Trophoblast cell (in vitro differentiated cells and primary cell): Measurements from ENCODE around the gene IL17RB.
A peak's percentile ranks its signal among the peaks of the same experiment; 100 is the strongest.

ENCODE experiments used
- DNase-seq, 2 donors: peaks; one replicate each; pipeline ENCODE4 v3.0.0-alpha.2; 2016
- H2AFZ ChIP-seq: 2 replicates; pipeline ENCODE4 v1.6.1; 2013; ENCODE audit warnings: low read length, moderate library complexity, mild to moderate bottlenecking; ENCODE audit not compliant: insufficient read depth, poor library complexity
- H2AK5ac ChIP-seq: 2 replicates; pipeline ENCODE4 v1.6.1; 2013; ENCODE audit warnings: mild to moderate bottlenecking, low read length
- H2BK120ac ChIP-seq: 2 replicates; pipeline ENCODE4 v1.6.1; 2013; ENCODE audit warnings: low read length, mild to moderate bottlenecking, moderate library complexity; ENCODE audit not compliant: insufficient read depth, poor library complexity
- H2BK12ac ChIP-seq: 2 replicates; pipeline ENCODE4 v1.6.1; 2013; ENCODE audit warnings: mild to moderate bottlenecking, low read length, moderate library complexity
- H2BK5ac ChIP-seq: 2 replicates; pipeline ENCODE4 v1.6.1; 2013; ENCODE audit warnings: low read length, low read depth, moderate library complexity, mild to moderate bottlenecking; ENCODE audit not compliant: poor library complexity
- H3K14ac ChIP-seq: 2 replicates; pipeline ENCODE4 v1.6.1; 2013; ENCODE audit warnings: mild to moderate bottlenecking, low read length
- H3K18ac ChIP-seq: 2 replicates; pipeline ENCODE4 v1.6.1; 2013; ENCODE audit warnings: mild to moderate bottlenecking, low read length
- H3K23ac ChIP-seq: 2 replicates; pipeline ENCODE4 v1.6.1; 2013; ENCODE audit warnings: low read length
- H3K27ac ChIP-seq: 2 replicates; pipeline ENCODE4 v1.5.1; 2013; ENCODE audit warnings: low read depth, mild to moderate bottlenecking, inconsistent platforms, low read length, moderate library complexity
- H3K27me3 ChIP-seq: 2 replicates; pipeline ENCODE4 v1.6.1; 2013; ENCODE audit warnings: inconsistent platforms, mild to moderate bottlenecking, low read length, moderate library complexity; ENCODE audit not compliant: insufficient read depth
- H3K36me3 ChIP-seq, 2 experiments: 1 replicate in 1 of 2; 2 replicates in 1 of 2; pipeline ENCODE4 v1.6.1; 2013; ENCODE audit warnings: low read length in 2 of 2, mild to moderate bottlenecking in 2 of 2, moderate library complexity in 1 of 2; ENCODE audit not compliant: insufficient read depth in 2 of 2, control insufficient read depth in 1 of 2
- H3K4ac ChIP-seq: 2 replicates; pipeline ENCODE4 v1.6.1; 2013; ENCODE audit warnings: low read depth, mild to moderate bottlenecking, low read length, moderate library complexity
- H3K4me1 ChIP-seq, 2 experiments: 1 replicate in 1 of 2; 2 replicates in 1 of 2; pipeline ENCODE4 v1.6.1; 2013; ENCODE audit warnings: low read length in 2 of 2, mild to moderate bottlenecking in 2 of 2, moderate library complexity in 1 of 2; ENCODE audit not compliant: insufficient read depth in 2 of 2, control insufficient read depth in 1 of 2
- H3K4me2 ChIP-seq: 2 replicates; pipeline ENCODE4 v1.6.1; 2013; ENCODE audit warnings: inconsistent platforms, mild to moderate bottlenecking, low read length, moderate library complexity
- H3K4me3 ChIP-seq: 2 replicates; pipeline ENCODE4 v1.5.1; 2013; ENCODE audit warnings: mild to moderate bottlenecking, low read depth, low read length, inconsistent platforms
- H3K79me1 ChIP-seq: one replicate; pipeline ENCODE4 v1.6.1; 2013; ENCODE audit warnings: low read length
- H3K79me2 ChIP-seq: 2 replicates; pipeline ENCODE4 v1.6.1; 2013; ENCODE audit warnings: low read length, mild to moderate bottlenecking; ENCODE audit not compliant: control insufficient read depth, insufficient read depth, poor library complexity
- H3K9ac ChIP-seq: 2 replicates; pipeline ENCODE4 v1.6.1; 2013; ENCODE audit warnings: mild to moderate bottlenecking, low read length
- H3K9me3 ChIP-seq: 2 replicates; pipeline ENCODE4 v1.6.1; 2013; ENCODE audit warnings: low read depth, mild to moderate bottlenecking, control low read depth, inconsistent platforms, low read length; ENCODE audit not compliant: insufficient read depth
- H4K12ac ChIP-seq: 2 replicates; pipeline ENCODE4 v1.6.1; 2013; ENCODE audit warnings: low read depth, mild to moderate bottlenecking, low read length, moderate library complexity
- H4K8ac ChIP-seq: 2 replicates; pipeline ENCODE4 v1.6.1; 2013; ENCODE audit warnings: low read depth, mild to moderate bottlenecking, low read length, moderate library complexity
- H4K91ac ChIP-seq: one replicate; pipeline ENCODE4 v1.6.1; 2013; ENCODE audit warnings: low read depth, mild to moderate bottlenecking, low read length, moderate library complexity
- WGBS: extraction: QIAGEN DNeasy Blood & Tissue Kit; methylation state at CpG from one replicate; pipeline ENCODE4 v1.1.7; 2013; ENCODE audit warnings: missing lambda C conversion rate; ENCODE audit not compliant: insufficient read length, insufficient coverage; ENCODE audit errors: extremely low coverage; 5-methylcytosine and 5-hydroxymethylcytosine counted together

Gene IL17RB

GRCh38 chr3:53888232-53888631 lies 41.9 kb downstream of the IL17RB start:
- DNase-seq: no peak
- no peak overlapping the region for H2BK120ac ChIP-seq

GRCh38 chr3:53890726-53891475 lies 44.5 kb downstream of the IL17RB start:
- H3K4ac ChIP-seq: peak overlapping the region; percentile 24
- no peaks in the 10 kb centered on the region for H3K9me3 ChIP-seq
- peak overlapping the region; percentile 95 for H3K9ac ChIP-seq
- peaks cover 8% of the 10 kb centered on the region for H3K79me2 ChIP-seq
- peak overlapping the region; percentile 73 for H2AK5ac ChIP-seq
- H2BK12ac ChIP-seq: no peak overlapping the region
- H3K14ac ChIP-seq: peak overlapping the region; percentile 71
- H4K12ac ChIP-seq: peak overlapping the region; percentile 82
- H3K18ac ChIP-seq: peak overlapping the region; percentile 44
- peak overlapping the region; percentile 93 for H3K4me2 ChIP-seq
- H2AFZ ChIP-seq: peak overlapping the region; percentile 61
- peaks cover 0 to 5% of the 10 kb centered on the region in 2 experiments for H3K36me3 ChIP-seq
- DNase-seq: peak; percentile 66 to 70
- no peaks in the 10 kb centered on the region for H3K27me3 ChIP-seq
- H3K4me3 ChIP-seq: peak overlapping the region; percentile 97
- peak overlapping the region; percentile 94 for H4K8ac ChIP-seq
- WGBS: no CpG with 5 or more reads among the region's 21 CpGs
- peak overlapping the region; percentile 18 for H2BK120ac ChIP-seq
- no peak overlapping the region for H3K27ac ChIP-seq
- H2BK5ac ChIP-seq: peak overlapping the region; percentile 45
- no peak overlapping the region for H3K23ac ChIP-seq
- H3K79me1 ChIP-seq: peaks cover 9% of the 10 kb centered on the region
- H4K91ac ChIP-seq: peak overlapping the region; percentile 82
- H3K4me1 ChIP-seq: peaks cover 0 to 7% of the 10 kb centered on the region in 2 experiments

More at GRCh38 chr3:53888232-53888631, 41.9 kb downstream of the IL17RB start:
- H3K18ac ChIP-seq: no peak overlapping the region
- H3K14ac ChIP-seq: no peak overlapping the region
- H4K91ac ChIP-seq: no peak overlapping the region
- H3K4ac ChIP-seq: no peak overlapping the region
- no CpG with 5 or more reads among the region's 1 CpG for whole genome bisulfite sequencing
- H3K9ac ChIP-seq: no peak overlapping the region
- H3K23ac ChIP-seq: no peak overlapping the region
- no peak overlapping the region for H2AFZ ChIP-seq
- peaks cover 6 to 14% of the 10 kb centered on the region in 2 experiments for H3K36me3 ChIP-seq
- no peak overlapping the region for H2BK5ac ChIP-seq
- H3K4me2 ChIP-seq: no peak overlapping the region
- no peak overlapping the region for H4K8ac ChIP-seq
- H3K4me1 ChIP-seq: peaks cover 0 to 7% of the 10 kb centered on the region in 2 experiments
- no peaks in the 10 kb centered on the region for H3K9me3 ChIP-seq
- no peak overlapping the region for H3K27ac ChIP-seq
- peaks cover 9% of the 10 kb centered on the region for H3K79me1 ChIP-seq
- peaks cover 8% of the 10 kb centered on the region for H3K79me2 ChIP-seq
- H2BK12ac ChIP-seq: no peak overlapping the region
- no peak overlapping the region for H4K12ac ChIP-seq
- H2AK5ac ChIP-seq: no peak overlapping the region
- no peaks in the 10 kb centered on the region for H3K27me3 ChIP-seq
- H3K4me3 ChIP-seq: no peak overlapping the region

- peak within 1 kb of the TSS; percentile 82 for H4K12ac ChIP-seq
- no CpG with 5 or more reads among the region's 73 CpGs for WGBS
Measured at GRCh38 chr3:53891497-53892285, 45.3 kb downstream of the IL17RB start, which contains the start of gene SELENOK. Gene SELENOK, minus strand, starts transcription at chr3:53891859.

GRCh38 chr3:53892286-53892637 lies 45.9 kb downstream of the IL17RB start:
- Histone ChIP-seq H3K79me2 (peaks cover 8% of the 10 kb centered on the region), H2BK12ac (no peak overlapping the region), H3K4ac (no peak overlapping the region), H3K23ac (no peak overlapping the region), H4K91ac (peak overlapping the region; percentile 45), H2BK5ac (no peak overlapping the region), H4K8ac (peak overlapping the region; percentile 82), H3K14ac (peak overlapping the region; percentile 77), H3K4me3 (no peak overlapping the region), H3K9ac (no peak overlapping the region), H3K79me1 (peaks cover 9% of the 10 kb centered on the region), H2BK120ac (peak overlapping the region; percentile 34), H3K27ac (peak overlapping the region; percentile 77), H2AFZ (peak overlapping the region; percentile 50), H3K18ac (no peak overlapping the region), H3K27me3 (no peaks in the 10 kb centered on the region), H3K9me3 (no peaks in the 10 kb centered on the region), H3K4me2 (peak overlapping the region; percentile 66), H3K36me3 (no peaks in the 10 kb centered on the region), H3K4me1 (peaks cover 0 to 7% of the 10 kb centered on the region in 2 experiments), H2AK5ac (no peak overlapping the region), H4K12ac (peak overlapping the region; percentile 67)
- DNase-seq: peak in 1 of 2 donors; percentile 1
- no CpG with 5 or more reads among the region's 4 CpGs for WGBS

More at GRCh38 chr3:53891497-53892285, 45.3 kb downstream of the IL17RB start, which contains the start of gene SELENOK:
- H3K36me3 ChIP-seq: peaks cover 0 to 3% of the 10 kb centered on the region in 2 experiments
- peak within 1 kb of the TSS; percentile 45 for H2BK5ac ChIP-seq
- peak within 1 kb of the TSS; percentile 97 for H3K4me3 ChIP-seq
- no peaks in the 10 kb centered on the region for H3K9me3 ChIP-seq
- peak within 1 kb of the TSS; percentile 61 for H2AFZ ChIP-seq
- peaks cover 8% of the 10 kb centered on the region for H3K79me2 ChIP-seq
- H3K79me1 ChIP-seq: peaks cover 9% of the 10 kb centered on the region
- H3K4me2 ChIP-seq: peak within 1 kb of the TSS; percentile 93
- H3K4ac ChIP-seq: peak within 1 kb of the TSS; percentile 24
- H2BK120ac ChIP-seq: peak within 1 kb of the TSS; percentile 34
- H3K9ac ChIP-seq: peak within 1 kb of the TSS; percentile 95
- no peaks in the 10 kb centered on the region for H3K27me3 ChIP-seq
- H3K14ac ChIP-seq: peak within 1 kb of the TSS; percentile 77
- peak within 1 kb of the TSS; percentile 44 for H3K18ac ChIP-seq
- DNase-seq: peak; percentile 100
- peak within 1 kb of the TSS; percentile 6 for H2BK12ac ChIP-seq
- H4K91ac ChIP-seq: peak within 1 kb of the TSS; percentile 82
- peaks cover 0 to 7% of the 10 kb centered on the region in 2 experiments for H3K4me1 ChIP-seq
- no peak within 1 kb of the TSS for H3K23ac ChIP-seq
- peak within 1 kb of the TSS; percentile 77 for H3K27ac ChIP-seq
- H2AK5ac ChIP-seq: peak within 1 kb of the TSS; percentile 73
- peak within 1 kb of the TSS; percentile 94 for H4K8ac ChIP-seq
